GM12891 (cell line): ENCODE measurements around the gene MCOLN3.
A peak's percentile ranks its signal among the peaks of the same experiment; 100 is the strongest.
"Not testable (repeated sequence)": the region's sequence is repeated elsewhere in the genome, so short reads cannot be mapped to it uniquely, and the experiment has no call there.

Experiments used
- DNase-seq: peaks from one replicate; pipeline ENCODE4 v3.0.0; 2011; ENCODE audit warnings: low spot score; ENCODE audit not compliant: insufficient read length
- FAIRE-seq: peaks from 2 replicates; lab custom pipeline; 2011; peaks lifted over from hg19 to GRCh38; lab: Jason Lieb, UNC
- PAX5 ChIP-seq: IDR thresholded peaks from 2 replicates; pipeline ENCODE4 v1.6.1; 2011; ENCODE audit warnings: low read length, moderate library complexity, mild to moderate bottlenecking; ENCODE audit not compliant: insufficient read depth, severe bottlenecking
- POLR2A ChIP-seq: IDR thresholded peaks from 2 replicates; pipeline ENCODE4 v1.6.1; 2011; ENCODE audit warnings: low read depth, low read length, control low read depth
- POLR2AphosphoS5 ChIP-seq: IDR thresholded peaks from 2 replicates; pipeline ENCODE4 v1.6.1; 2011; ENCODE audit warnings: low read depth, low read length, control low read depth
- POU2F2 ChIP-seq: IDR thresholded peaks from 2 replicates; pipeline ENCODE4 v1.6.1; 2011; ENCODE audit warnings: low read depth, mild to moderate bottlenecking, control low read depth, low read length, moderate library complexity
- SPI1 ChIP-seq: IDR thresholded peaks from 2 replicates; pipeline ENCODE4 v1.6.1; 2011; ENCODE audit warnings: low read depth, low read length, control low read depth
- TAF1 ChIP-seq: IDR thresholded peaks from 2 replicates; pipeline ENCODE4 v1.6.1; 2011; ENCODE audit warnings: low read depth, low read length, control low read depth

MCOLN3 gene

DNA sequence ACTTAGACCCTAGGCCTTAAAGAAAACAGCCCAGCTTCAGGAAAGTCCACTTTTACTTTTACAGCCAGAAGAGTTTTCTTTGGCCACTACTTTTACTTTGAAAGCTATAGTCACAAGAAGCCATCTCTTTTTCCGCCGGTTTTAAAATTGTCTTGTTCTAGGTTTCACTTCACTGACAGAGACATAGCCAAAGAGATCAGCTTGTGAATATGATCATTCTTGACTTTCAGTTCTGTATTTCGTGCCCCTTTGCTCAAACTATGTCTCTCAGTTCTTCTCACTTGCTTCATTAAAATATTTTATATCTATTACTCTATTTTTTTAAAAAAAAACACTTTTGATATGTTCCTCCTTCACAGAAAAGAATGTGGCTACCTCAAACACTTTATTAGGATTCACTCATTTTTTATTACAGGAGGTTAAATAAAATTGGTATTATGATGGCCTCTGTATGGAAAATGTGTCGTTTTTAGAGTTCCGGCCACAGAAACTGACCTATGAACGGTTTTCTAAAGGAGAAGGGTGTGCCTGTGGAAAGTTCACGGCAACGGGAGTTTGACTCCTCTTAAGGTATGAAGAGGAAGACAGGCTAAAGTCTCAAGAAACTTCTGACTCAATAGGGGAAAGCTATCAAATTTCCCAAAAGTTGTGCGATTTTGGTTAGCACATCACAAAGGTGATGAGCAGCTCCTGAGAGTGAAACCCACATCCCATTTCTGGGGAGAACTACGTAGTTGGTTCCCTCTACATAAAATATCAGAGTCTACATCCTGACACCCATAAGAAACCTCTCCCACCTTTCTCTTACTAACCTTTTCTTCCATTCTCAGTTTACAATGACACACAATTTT is 52.6 kb downstream of the MCOLN3 start:
- FAIRE-seq (peak; percentile 95), DNase-seq (no peak)
- TF ChIP-seq SPI1, result peak; percentile 96
- TF ChIP-seq PAX5, result no peak
- TF ChIP-seq POU2F2, result no peak
- TF ChIP-seq TAF1, result 0 out of 2 replicates have a peak, but pooled peaks have one; percentile 36
- TF ChIP-seq POLR2AphosphoS5, result peak; percentile 36; the same call in 1 of the 2 replicates
- TF ChIP-seq POLR2A, result no peak; the same call in none of the 2 replicates

DNA sequence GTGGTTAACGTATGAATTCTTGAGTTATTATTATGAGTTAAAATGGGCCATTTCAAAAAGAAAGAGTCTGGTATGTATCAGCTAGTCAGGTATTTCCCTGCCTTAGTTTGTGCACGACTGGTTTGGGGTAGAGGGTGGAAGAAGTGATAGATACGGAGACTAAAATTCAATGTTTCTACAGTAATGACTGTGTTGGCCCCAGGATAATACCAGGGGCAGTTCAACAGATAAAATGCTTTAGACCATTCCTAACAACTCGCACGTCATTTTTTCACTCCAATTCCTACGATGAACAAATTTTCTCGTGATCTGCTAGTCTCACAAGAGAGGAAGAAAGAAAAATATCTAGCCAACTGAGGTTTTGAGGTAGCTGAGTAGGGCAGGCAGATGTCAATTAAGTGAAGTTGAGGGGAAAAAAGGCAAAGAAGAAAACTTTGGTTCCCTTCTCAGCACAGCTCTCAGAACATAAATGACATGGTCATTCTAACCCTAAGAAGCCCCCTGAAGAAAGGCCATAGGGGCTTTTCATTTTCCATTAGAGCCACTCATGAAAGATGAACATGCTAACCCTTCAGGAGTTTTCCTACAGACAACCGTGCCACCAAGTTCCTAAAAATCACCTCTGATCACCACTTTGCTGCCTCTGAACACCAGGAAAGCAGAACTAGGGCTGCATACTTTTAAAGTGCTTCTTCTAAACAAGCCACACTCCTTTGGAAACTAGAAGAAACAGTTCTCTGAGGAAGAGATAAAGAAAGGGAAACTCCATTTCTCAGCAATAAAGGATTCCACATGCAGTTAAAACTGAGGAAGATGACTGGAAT is 57.0 kb downstream of the MCOLN3 start:
- TF ChIP-seq SPI1, result peak; percentile 55
- TF ChIP-seq PAX5, result no peak
- DNase-seq (no peak), FAIRE-seq (peak; percentile 83)

DNA sequence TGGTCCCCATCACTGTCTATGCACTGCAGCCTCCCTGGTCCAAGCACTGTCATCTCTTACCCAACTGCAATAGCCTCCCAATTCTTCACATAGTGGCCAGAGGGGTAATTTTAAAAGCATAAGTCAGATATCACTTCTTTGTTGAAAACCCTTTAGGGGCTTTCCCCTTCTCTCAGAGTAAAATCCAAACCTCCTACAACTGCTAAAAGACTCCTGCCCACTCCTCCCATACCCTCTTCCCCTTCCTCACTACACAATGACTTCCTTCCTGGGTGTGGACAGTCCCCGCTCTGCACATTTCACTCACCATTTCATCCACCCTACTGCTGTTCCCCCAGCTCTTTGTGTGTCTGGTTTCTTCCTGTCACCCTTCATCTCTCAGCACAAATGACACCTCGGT is 59.7 kb downstream of the MCOLN3 start:
- TF ChIP-seq POLR2AphosphoS5, result peak; percentile 55
- peak; percentile 45; the same call in 1 of the 2 replicates for TF ChIP-seq POLR2A
- peak; percentile 84 for TF ChIP-seq POU2F2
- no peak for TF ChIP-seq PAX5
- TF ChIP-seq TAF1, result 0 out of 2 replicates have a peak, but pooled peaks have one; percentile 22
- peak; percentile 83 for TF ChIP-seq SPI1
- no peak for DNase-seq
- peak; percentile 93 for FAIRE-seq

DNA sequence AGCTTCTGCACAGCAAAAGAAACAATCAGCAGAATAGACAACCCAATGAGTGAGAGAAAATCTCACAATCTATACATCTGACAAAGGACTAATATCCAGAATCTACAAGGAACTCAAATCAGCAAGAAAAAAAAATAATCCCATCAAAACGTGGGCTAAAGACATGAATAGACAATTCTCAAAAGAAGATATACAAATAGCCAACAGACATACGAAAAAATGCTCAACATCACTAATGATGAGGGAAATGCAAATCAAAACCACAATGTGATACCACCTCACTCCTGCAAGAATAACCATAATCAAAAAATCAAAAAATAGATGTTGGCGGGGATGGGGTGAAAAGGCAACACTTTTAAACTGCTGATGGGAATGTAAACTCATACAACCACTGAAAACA is 61.7 kb downstream of the MCOLN3 start:
- not testable (repeated sequence) for DNase-seq
- peak; percentile 75 for FAIRE-seq

DNA sequence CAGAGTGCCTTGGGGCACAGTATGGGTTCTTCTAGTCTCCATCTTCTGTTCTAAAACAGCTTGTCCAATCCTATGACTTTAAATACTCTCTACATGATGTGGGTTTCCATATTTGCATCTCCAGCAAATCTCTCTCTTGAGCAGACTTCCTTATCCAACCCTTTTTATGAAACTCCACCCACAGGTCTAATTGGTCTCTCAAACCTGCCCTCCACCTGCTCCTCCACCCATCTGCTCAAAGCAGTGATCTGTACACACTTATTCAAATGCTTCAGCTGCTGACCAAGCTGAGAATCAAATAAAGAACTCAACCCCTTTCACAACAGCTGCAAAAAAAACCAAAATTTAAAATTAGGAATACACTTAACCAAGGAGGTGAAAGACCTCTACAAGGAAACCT is 62.9 kb downstream of the MCOLN3 start:
- DNase-seq, result no peak
- TF ChIP-seq TAF1, result no peak
- no peak for TF ChIP-seq POLR2AphosphoS5
- no peak for TF ChIP-seq PAX5
- no peak for TF ChIP-seq POU2F2
- TF ChIP-seq POLR2A, result no peak
- TF ChIP-seq SPI1, result 0 out of 2 replicates have a peak, but pooled peaks have one; percentile 4
- FAIRE-seq, result peak; percentile 20

DNA sequence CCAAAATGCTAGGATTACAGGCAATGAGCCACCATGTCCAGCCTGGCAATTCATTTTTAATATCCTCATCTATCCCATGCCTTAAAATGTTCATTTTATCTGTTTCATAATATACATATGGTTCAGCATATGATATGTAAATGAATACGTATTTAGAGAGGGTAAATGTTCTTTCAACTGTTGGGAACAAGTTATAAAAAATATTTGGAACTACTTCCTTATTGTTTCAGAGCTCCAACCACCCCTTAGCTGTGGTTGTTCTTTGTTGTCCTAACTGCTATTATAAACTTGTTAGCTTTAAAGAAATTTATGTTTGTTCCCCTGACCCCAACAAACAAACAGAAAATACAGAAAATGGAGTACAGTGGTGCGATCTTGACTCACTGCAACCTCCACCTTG is 65.9 kb downstream of the MCOLN3 start:
- TF ChIP-seq PAX5, result no peak
- TF ChIP-seq POLR2AphosphoS5, result no peak
- TF ChIP-seq SPI1, result no peak
- TF ChIP-seq TAF1, result no peak
- TF ChIP-seq POU2F2, result no peak
- no peak for TF ChIP-seq POLR2A
- DNase-seq (no peak), FAIRE-seq (no peak)

DNA sequence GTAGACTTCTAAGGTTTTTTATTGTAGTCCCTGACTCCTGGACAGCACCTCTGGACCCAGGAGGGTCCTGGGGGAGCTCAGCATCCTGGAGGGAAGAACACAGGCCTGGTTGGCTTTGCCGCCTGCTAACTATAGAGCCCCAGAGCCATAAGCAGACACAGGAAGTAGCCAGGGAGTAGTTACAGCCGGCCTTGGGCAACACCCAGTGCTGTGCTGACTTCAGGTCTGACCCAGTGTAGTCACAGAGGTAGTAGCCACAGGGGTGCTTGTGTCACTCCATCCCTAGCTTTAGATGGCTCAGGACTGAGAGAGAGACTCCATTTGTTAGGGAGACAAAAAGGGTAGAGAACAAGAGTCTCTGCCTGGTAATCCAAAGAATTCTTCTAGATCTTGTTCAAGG is 73.3 kb downstream of the MCOLN3 start:
- TF ChIP-seq SPI1 (no peak), PAX5 (no peak), TAF1 (no peak), POLR2AphosphoS5 (no peak), POLR2A (no peak), POU2F2 (no peak)
- FAIRE-seq (peak; percentile 92), DNase-seq (no peak)

DNA sequence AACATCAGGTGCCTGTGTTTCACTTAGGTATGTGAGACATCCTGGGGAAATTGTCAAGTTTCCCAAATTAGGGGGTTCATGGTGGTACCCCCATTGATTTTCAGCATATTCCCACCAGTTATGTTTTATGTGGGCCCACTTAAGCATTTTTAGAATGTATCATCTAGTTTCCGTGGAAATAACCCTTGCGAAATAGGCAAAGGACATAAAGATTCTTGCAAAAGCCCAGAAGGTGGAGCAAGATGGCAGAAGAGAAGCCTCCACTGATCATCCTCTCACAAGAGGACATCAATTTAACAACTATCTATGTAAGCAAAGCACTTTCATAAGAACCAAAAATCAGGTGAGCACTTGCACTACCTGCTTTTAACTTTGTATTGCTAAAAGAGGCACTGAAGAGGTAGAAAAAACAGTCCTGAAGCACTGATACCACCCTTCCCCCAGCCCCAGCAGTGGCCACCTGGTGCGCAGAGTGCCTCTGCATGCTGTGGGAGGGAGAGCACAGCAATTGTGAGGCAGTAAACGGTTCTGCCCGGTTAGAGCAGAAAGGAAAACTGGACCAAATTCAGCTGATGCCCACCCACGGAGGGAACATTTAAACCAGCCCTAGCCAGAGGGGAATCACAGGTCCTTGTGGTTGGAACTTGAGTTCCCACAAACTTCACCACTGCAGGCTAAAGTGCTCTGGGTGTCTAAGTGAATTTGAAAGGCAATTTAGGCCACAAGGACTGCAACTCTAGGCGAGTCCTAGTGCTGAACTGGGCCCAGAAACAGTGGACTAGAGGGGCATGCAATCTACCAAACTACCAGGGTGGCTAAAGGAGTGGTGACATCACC is 74.6 kb downstream of the MCOLN3 start:
- DNase-seq (no peak), FAIRE-seq (peak; percentile 95)
- no peak for TF ChIP-seq SPI1
- TF ChIP-seq PAX5, result no peak
- no peak; the same call in 1 of the 2 replicates for TF ChIP-seq TAF1
- TF ChIP-seq POLR2A, result no peak
- TF ChIP-seq POLR2AphosphoS5, result no peak
- TF ChIP-seq POU2F2, result no peak
